Loucy (cell line): ENCODE results near the gene AJAP1.

Source experiments
- H2AFZ ChIP-seq: fragments of 200-600 bp; sonication (generic); 2 replicates; pipeline ENCODE4 v1.6.0; 2016; ENCODE audit warnings: antibody characterized with exemption, mild to moderate bottlenecking, low read length, moderate library complexity
- H3F3A ChIP-seq: fragments of 200-600 bp; 2 replicates; pipeline ENCODE4 v1.6.0; 2016; ENCODE audit warnings: antibody characterized with exemption, low read depth, mild to moderate bottlenecking
- H3K27me3 ChIP-seq: fragments of 200-600 bp; sonication (generic); 2 replicates; pipeline ENCODE4 v1.6.1; 2014; ENCODE audit warnings: low read length, mild to moderate bottlenecking; ENCODE audit not compliant: insufficient read depth, poor library complexity, severe bottlenecking
- H3K36me3 ChIP-seq: fragments of 200-600 bp; sonication (generic); 2 replicates; pipeline ENCODE4 v1.6.1; 2016; ENCODE audit warnings: low read length; ENCODE audit not compliant: insufficient read depth
- H3K4me1 ChIP-seq: fragments of 200-600 bp; sonication (generic); 2 replicates; pipeline ENCODE4 v1.5.1; 2014; ENCODE audit warnings: low read length, mild to moderate bottlenecking; ENCODE audit not compliant: insufficient read depth, poor library complexity, severe bottlenecking
- H3K4me2 ChIP-seq: fragments of 200-600 bp; sonication (generic); 2 replicates; pipeline ENCODE4 v1.6.0; 2014; ENCODE audit warnings: antibody characterized with exemption, low read length, low read depth, mild to moderate bottlenecking; ENCODE audit not compliant: poor library complexity, severe bottlenecking
- H3K4me3 ChIP-seq: fragments of 200-600 bp; sonication (generic); 2 replicates; pipeline ENCODE4 v1.5.1; 2014; ENCODE audit warnings: low read length, mild to moderate bottlenecking, mixed read lengths; ENCODE audit not compliant: poor library complexity, severe bottlenecking
- H3K79me2 ChIP-seq: fragments of 200-600 bp; sonication (generic); 2 replicates; pipeline ENCODE4 v1.6.1; 2014; ENCODE audit warnings: low read length; ENCODE audit not compliant: insufficient read depth
- H3K9ac ChIP-seq: fragments of 200-600 bp; sonication (generic); 2 replicates; pipeline ENCODE4 v1.6.0; 2014; ENCODE audit warnings: mild to moderate bottlenecking, low read depth, low read length, moderate library complexity; ENCODE audit not compliant: poor library complexity, severe bottlenecking
- H3K9me2 ChIP-seq: fragments of 200-600 bp; sonication (generic); replicated peaks from 2 replicates; pipeline ENCODE4 v1.6.1; 2016; ENCODE audit warnings: low read depth, low read length, mixed read lengths
- H3K9me3 ChIP-seq: fragments of 200-600 bp; sonication (generic); 2 replicates; pipeline ENCODE4 v1.6.1; 2014; ENCODE audit warnings: mild to moderate bottlenecking, antibody characterized with exemption, low read length, low read depth; ENCODE audit not compliant: insufficient read depth
- H4K20me1 ChIP-seq: fragments of 200-600 bp; sonication (generic); 2 replicates; pipeline ENCODE4 v1.6.0; 2014; ENCODE audit warnings: antibody characterized with exemption, low read length, mild to moderate bottlenecking; ENCODE audit not compliant: insufficient read depth, poor library complexity, severe bottlenecking
- EZH2phosphoT487 ChIP-seq: fragments of 200-600 bp; IDR thresholded peaks from 2 replicates; pipeline ENCODE4 v1.6.1; 2018; ENCODE audit warnings: antibody characterized with exemption, mild to moderate bottlenecking, moderate library complexity, borderline replicate concordance
- TF ChIP-seq, protein P1 (sequence below): fragments of 200-600 bp; sonication (generic); conservative IDR thresholded peaks from 2 replicates; pipeline ENCODE4 v1.5.1; 2014; ENCODE audit warnings: mild to moderate bottlenecking, antibody characterized with exemption, low read length

The AJAP1 gene

GRCh38 chr1:4670265-4670664, 15.9 kb downstream of the AJAP1 start:
- Histone ChIP-seq H3K9me2 (no peaks in the 10 kb centered on the region), H3K4me2 (no peak overlapping the region), H3K79me2 (no peaks in the 10 kb centered on the region), H3K27me3 (no peaks in the 10 kb centered on the region), H3K36me3 (no peaks in the 10 kb centered on the region), H3K9ac (no peak overlapping the region), H3K4me1 (no peaks in the 10 kb centered on the region), H3K4me3 (no peak overlapping the region), H3F3A (no peaks in the 10 kb centered on the region), H4K20me1 (no peaks in the 10 kb centered on the region), H2AFZ (no peak overlapping the region), H3K9me3 (peaks cover 8% of the 10 kb centered on the region; the same call in 1 of the 2 replicates)
- TF ChIP-seq, protein P1, sequence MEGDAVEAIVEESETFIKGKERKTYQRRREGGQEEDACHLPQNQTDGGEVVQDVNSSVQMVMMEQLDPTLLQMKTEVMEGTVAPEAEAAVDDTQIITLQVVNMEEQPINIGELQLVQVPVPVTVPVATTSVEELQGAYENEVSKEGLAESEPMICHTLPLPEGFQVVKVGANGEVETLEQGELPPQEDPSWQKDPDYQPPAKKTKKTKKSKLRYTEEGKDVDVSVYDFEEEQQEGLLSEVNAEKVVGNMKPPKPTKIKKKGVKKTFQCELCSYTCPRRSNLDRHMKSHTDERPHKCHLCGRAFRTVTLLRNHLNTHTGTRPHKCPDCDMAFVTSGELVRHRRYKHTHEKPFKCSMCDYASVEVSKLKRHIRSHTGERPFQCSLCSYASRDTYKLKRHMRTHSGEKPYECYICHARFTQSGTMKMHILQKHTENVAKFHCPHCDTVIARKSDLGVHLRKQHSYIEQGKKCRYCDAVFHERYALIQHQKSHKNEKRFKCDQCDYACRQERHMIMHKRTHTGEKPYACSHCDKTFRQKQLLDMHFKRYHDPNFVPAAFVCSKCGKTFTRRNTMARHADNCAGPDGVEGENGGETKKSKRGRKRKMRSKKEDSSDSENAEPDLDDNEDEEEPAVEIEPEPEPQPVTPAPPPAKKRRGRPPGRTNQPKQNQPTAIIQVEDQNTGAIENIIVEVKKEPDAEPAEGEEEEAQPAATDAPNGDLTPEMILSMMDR: no peak
- no peak for TF ChIP-seq EZH2phosphoT487

- H3K4me1 ChIP-seq: no peaks in the 10 kb centered on the region
- TF ChIP-seq EZH2phosphoT487: no peak
- TF ChIP-seq, protein P1: no peak
- no peaks in the 10 kb centered on the region for H3K79me2 ChIP-seq
- H3K36me3 ChIP-seq: no peaks in the 10 kb centered on the region
- H3K4me3 ChIP-seq: no peak overlapping the region
- no peak overlapping the region for H3K9ac ChIP-seq
- H3K9me3 ChIP-seq: peaks cover 8% of the 10 kb centered on the region; the same call in 1 of the 2 replicates
- no peaks in the 10 kb centered on the region for H3F3A ChIP-seq
- H3K9me2 ChIP-seq: no peaks in the 10 kb centered on the region
- no peaks in the 10 kb centered on the region for H4K20me1 ChIP-seq
- no peak overlapping the region for H2AFZ ChIP-seq
- H3K4me2 ChIP-seq: no peak overlapping the region
- H3K27me3 ChIP-seq: no peaks in the 10 kb centered on the region
Observed at GRCh38 chr1:4671828-4672227, 17.4 kb downstream of the AJAP1 start.

DNA sequence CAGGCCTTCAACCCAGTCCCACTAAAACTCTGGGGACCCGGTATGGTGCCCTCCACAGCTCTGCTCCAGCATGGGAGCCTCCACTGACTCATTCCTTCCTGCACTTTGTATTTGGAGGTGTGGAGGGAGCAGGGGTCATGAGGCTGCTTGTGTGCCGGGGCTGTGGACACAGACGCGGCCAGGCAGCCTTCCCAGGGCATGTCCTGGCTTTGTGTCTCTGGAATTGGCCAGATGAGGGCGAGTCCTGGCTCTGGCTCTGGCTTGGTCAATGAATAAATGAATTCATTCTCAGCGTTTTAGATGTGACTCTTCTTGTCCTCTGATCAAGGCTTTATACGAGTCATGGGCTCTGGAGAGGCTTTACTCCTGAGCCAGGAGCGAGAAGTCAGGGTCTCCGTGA, 19.1 kb downstream of the AJAP1 start:
- Histone ChIP-seq H3K9me3 (peaks cover 8% of the 10 kb centered on the region; the same call in 1 of the 2 replicates), H3K4me2 (no peak overlapping the region), H3K27me3 (no peaks in the 10 kb centered on the region), H3K9me2 (no peaks in the 10 kb centered on the region), H3K9ac (no peak overlapping the region), H3K4me3 (no peak overlapping the region), H4K20me1 (no peaks in the 10 kb centered on the region), H3K79me2 (no peaks in the 10 kb centered on the region), H3K36me3 (no peaks in the 10 kb centered on the region), H2AFZ (no peak overlapping the region), H3F3A (no peaks in the 10 kb centered on the region), H3K4me1 (no peaks in the 10 kb centered on the region)
- TF ChIP-seq EZH2phosphoT487: no peak
- TF ChIP-seq, protein P1: no peak
